Thyroid gland (tissue), 4 donors: ENCODE data around the gene UGT3A2.

ENCODE experiments used
- POLR2A ChIP-seq, 2 donors: fragments of 450-650 bp; IDR thresholded peaks; one replicate each; pipeline ENCODE4 v1.6.1; 2017; ENCODE audit warnings: antibody characterized with exemption in 2 of 2, mild to moderate bottlenecking in 2 of 2, moderate library complexity in 1 of 2
- TF ChIP-seq, protein P1 (sequence below), 6 experiments: fragments of 200-600 bp in 3 of 6; fragments of 450-650 bp in 3 of 6; sonication (generic) in 3 of 6; IDR thresholded peaks; one replicate each; pipeline ENCODE4 v1.5.1; 2016 to 2019; ENCODE audit warnings: antibody characterized with exemption in 6 of 6, mild to moderate bottlenecking in 2 of 6, inconsistent platforms in 1 of 6, moderate library complexity in 1 of 6

DNA sequence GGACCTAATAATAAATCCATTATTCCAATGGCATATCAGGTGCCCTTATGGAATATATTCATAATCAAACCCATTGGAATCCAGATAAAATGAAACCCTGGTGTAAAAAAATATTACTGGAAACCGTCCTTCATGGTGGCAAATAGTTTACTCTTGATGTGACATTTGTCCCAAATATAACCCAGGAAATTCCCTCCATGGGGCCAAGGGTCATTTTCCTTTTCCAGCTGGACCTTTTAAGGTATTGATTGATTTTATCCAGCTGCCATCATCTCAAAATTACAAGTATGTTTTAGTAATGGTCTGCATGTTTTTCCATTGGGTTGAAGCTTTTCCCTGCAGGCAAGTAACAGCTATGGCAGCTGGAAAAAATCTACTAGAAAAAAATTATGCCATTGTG is 67.1 kb downstream of the UGT3A2 start:
- TF ChIP-seq, protein P1, sequence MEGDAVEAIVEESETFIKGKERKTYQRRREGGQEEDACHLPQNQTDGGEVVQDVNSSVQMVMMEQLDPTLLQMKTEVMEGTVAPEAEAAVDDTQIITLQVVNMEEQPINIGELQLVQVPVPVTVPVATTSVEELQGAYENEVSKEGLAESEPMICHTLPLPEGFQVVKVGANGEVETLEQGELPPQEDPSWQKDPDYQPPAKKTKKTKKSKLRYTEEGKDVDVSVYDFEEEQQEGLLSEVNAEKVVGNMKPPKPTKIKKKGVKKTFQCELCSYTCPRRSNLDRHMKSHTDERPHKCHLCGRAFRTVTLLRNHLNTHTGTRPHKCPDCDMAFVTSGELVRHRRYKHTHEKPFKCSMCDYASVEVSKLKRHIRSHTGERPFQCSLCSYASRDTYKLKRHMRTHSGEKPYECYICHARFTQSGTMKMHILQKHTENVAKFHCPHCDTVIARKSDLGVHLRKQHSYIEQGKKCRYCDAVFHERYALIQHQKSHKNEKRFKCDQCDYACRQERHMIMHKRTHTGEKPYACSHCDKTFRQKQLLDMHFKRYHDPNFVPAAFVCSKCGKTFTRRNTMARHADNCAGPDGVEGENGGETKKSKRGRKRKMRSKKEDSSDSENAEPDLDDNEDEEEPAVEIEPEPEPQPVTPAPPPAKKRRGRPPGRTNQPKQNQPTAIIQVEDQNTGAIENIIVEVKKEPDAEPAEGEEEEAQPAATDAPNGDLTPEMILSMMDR (IDR thresholded peaks at IDR 0.05): no peak
- TF ChIP-seq POLR2A (IDR thresholded peaks at IDR 0.05): no peak
